ENCODE measurements around the gene ZNF318.

- TF ChIP-seq CTCF (IDR thresholded peaks at IDR 0.05; ENCODE audit: insufficient read depth, low read length, poor library complexity, severe bottlenecking) (no peak), EZH2phosphoT487 (conservative IDR thresholded peaks at IDR 0.05; ENCODE audit: low read length) (no peak)
Measured at GRCh38 chr6:43408259-43408658, 38.8 kb upstream of the ZNF318 start.
